PC-3 (cell line): ENCODE results near the gene ARID5B. TPM values are rescaled to one million over a fixed set of nuclear protein-coding genes. Genes with fewer than 3 reads are reported as not detected.

Experiments
- ATAC-seq: fragments of 200-7000 bp; cut with Tn5 transposase; 2 replicates; pipeline ENCODE4 v1.9.1; 2020; ENCODE audit warnings: mild to moderate bottlenecking, moderate library complexity
- BruUV-seq: library from RNA; stranded (reverse); fragments of 400-500 nt; replicated peaks from 2 replicates; lab custom pipeline; 2021; lab: Mats Ljungman, UMichigan
- CTCF ChIA-PET: fragments of 300-600 bp; sonication (Branson Sonifier 250); formaldehyde crosslinking; loops from one replicate; lab custom pipeline; 2022; ENCODE audit warnings: antibody characterized with exemption; lab: Charles Lee
- POLR2A ChIA-PET: fragments of 300-600 bp; sonication (Branson Sonifier 250); formaldehyde crosslinking; loops from one replicate; lab custom pipeline; 2022; ENCODE audit warnings: antibody characterized with exemption; ENCODE audit not compliant: unreplicated experiment; lab: Charles Lee
- DNase-seq: peaks from one replicate; pipeline ENCODE4 v3.0.0-alpha.2; 2015
- H2AFZ ChIP-seq: fragments of 300-600 bp; sonication (generic); 2 replicates; pipeline ENCODE4 v1.6.0; 2016; ENCODE audit warnings: antibody characterized with exemption, low read length
- H3F3A ChIP-seq: fragments of 300-600 bp; sonication (generic); one replicate; pipeline ENCODE4 v1.6.0; 2017; ENCODE audit warnings: antibody characterized with exemption, low read length, control low read depth, mild to moderate bottlenecking; ENCODE audit not compliant: unreplicated experiment
- H3K27ac ChIP-seq: fragments of 300-600 bp; sonication (generic); 2 replicates; pipeline ENCODE4 v1.5.1; 2016; ENCODE audit warnings: mild to moderate bottlenecking, low read length
- H3K27me3 ChIP-seq: fragments of 300-600 bp; sonication (generic); 2 replicates; pipeline ENCODE4 v1.6.1; 2016; ENCODE audit warnings: low read length, mixed read lengths
- H3K36me3 ChIP-seq: fragments of 300-600 bp; sonication (generic); 2 replicates; pipeline ENCODE4 v1.6.1; 2016; ENCODE audit warnings: low read depth, mixed run types, low read length, mixed read lengths
- H3K4me1 ChIP-seq: fragments of 300-600 bp; sonication (generic); 2 replicates; pipeline ENCODE4 v1.5.1; 2016; ENCODE audit warnings: low read length; ENCODE audit not compliant: insufficient read depth
- H3K4me2 ChIP-seq: fragments of 300-600 bp; sonication (generic); 2 replicates; pipeline ENCODE4 v1.6.0; 2016; ENCODE audit warnings: low read length
- H3K4me3 ChIP-seq: fragments of 300-600 bp; sonication (generic); 2 replicates; pipeline ENCODE4 v1.5.1; 2016; ENCODE audit warnings: mild to moderate bottlenecking, low read length, mixed read lengths
- H3K79me2 ChIP-seq: fragments of 300-600 bp; sonication (generic); 2 replicates; pipeline ENCODE4 v1.6.1; 2017; ENCODE audit warnings: low read length, mixed read lengths
- H3K9ac ChIP-seq: fragments of 300-600 bp; sonication (generic); 2 replicates; pipeline ENCODE4 v1.6.0; 2016; ENCODE audit warnings: mild to moderate bottlenecking, low read length
- H3K9me2 ChIP-seq: fragments of 300-600 bp; sonication (generic); replicated peaks from 2 replicates; pipeline ENCODE4 v1.6.1; 2016; ENCODE audit warnings: mixed run types, low read length, mixed read lengths
- H3K9me3 ChIP-seq: fragments of 300-600 bp; sonication (generic); 2 replicates; pipeline ENCODE4 v1.6.1; 2016; ENCODE audit warnings: low read length, mixed read lengths
- H4K20me1 ChIP-seq: fragments of 300-600 bp; sonication (generic); 2 replicates; pipeline ENCODE4 v1.6.1; 2016; ENCODE audit warnings: low read length, mixed read lengths
- EZH2 ChIP-seq: fragments of 300-600 bp; sonication (generic); IDR thresholded peaks from one replicate; pipeline ENCODE4 v1.6.1; 2017; ENCODE audit warnings: antibody characterized with exemption, mild to moderate bottlenecking, low read length; ENCODE audit not compliant: unreplicated experiment
- EZH2phosphoT487 ChIP-seq: fragments of 300-600 bp; sonication (generic); IDR thresholded peaks from 2 replicates; pipeline ENCODE4 v1.6.1; 2018; ENCODE audit warnings: mild to moderate bottlenecking, antibody characterized with exemption, low read length, borderline replicate concordance
- intact Hi-C: fragments of 100-400 bp; cut with micrococcal nuclease; formaldehyde crosslinking; loops from 2 replicates; pipeline ENCODE4 v1.9.0; 2023
- total RNA-seq: library from RNA; depleted of rRNA; stranded (reverse); fragments of >200 nt; gene quantifications from 2 replicates; pipeline ENCODE4 v1.2.3, GENCODE V29; 2014
- TF ChIP-seq, protein P1 (sequence below): fragments of 300-600 bp; sonication (generic); conservative IDR thresholded peaks from 2 replicates; pipeline ENCODE4 v1.5.1; 2017; ENCODE audit warnings: antibody characterized with exemption, low read depth, mild to moderate bottlenecking, low read length

The ARID5B gene
- total RNA-seq, 1 experiment from 2014 or later, result 26.4 TPM

DNA sequence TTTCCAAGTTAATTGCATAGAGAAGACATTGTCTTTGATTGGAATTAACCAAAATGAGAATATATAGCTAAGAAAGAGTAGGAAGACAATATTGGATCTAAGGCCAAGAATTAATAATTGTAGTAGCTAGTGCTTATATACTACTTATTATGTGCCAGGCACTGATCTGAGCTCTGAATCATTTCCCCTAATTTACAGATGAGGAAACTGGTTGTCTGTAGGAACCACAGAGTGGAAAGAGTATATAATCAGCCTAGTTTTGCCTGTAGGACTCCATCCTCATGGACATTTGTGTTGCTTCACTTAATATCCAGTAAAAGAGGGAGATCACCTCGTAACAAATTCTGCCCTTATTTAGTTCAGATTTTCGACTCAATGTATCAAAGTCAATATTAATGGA lies 127.9 kb downstream of the ARID5B start:
- no peaks in the 10 kb centered on the region for H3K9me3 ChIP-seq
- no peaks in the 10 kb centered on the region for H3K9me2 ChIP-seq
- no peaks in the 10 kb centered on the region for H4K20me1 ChIP-seq
- TF ChIP-seq EZH2phosphoT487 (no peak), EZH2 (no peak)
- TF ChIP-seq, protein P1, sequence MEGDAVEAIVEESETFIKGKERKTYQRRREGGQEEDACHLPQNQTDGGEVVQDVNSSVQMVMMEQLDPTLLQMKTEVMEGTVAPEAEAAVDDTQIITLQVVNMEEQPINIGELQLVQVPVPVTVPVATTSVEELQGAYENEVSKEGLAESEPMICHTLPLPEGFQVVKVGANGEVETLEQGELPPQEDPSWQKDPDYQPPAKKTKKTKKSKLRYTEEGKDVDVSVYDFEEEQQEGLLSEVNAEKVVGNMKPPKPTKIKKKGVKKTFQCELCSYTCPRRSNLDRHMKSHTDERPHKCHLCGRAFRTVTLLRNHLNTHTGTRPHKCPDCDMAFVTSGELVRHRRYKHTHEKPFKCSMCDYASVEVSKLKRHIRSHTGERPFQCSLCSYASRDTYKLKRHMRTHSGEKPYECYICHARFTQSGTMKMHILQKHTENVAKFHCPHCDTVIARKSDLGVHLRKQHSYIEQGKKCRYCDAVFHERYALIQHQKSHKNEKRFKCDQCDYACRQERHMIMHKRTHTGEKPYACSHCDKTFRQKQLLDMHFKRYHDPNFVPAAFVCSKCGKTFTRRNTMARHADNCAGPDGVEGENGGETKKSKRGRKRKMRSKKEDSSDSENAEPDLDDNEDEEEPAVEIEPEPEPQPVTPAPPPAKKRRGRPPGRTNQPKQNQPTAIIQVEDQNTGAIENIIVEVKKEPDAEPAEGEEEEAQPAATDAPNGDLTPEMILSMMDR, result no peak
- POLR2A ChIA-PET, result no interaction called here
- intact Hi-C loops, result loop anchor here (10.0 kb wide), 1 partner anchor 555 kb away; no protein-coding TSS in a partner anchor
- CTCF ChIA-PET, result interaction anchor here (0.6 kb wide), 1 partner anchor 16 kb away, joined by 3 read pairs; no protein-coding TSS in a partner anchor
- no peaks in the 10 kb centered on the region for H3K36me3 ChIP-seq
- peaks cover 4% of the 10 kb centered on the region; the same call in 1 of the 2 replicates for H3K79me2 ChIP-seq
- peak overlapping the region; percentile 86 for H3K27ac ChIP-seq
- H3F3A ChIP-seq, result peaks cover 19% of the 10 kb centered on the region
- no TSS peak for BruUV-seq
- DNase-seq (peak; percentile 67), ATAC-seq (no peak)
- peak overlapping the region; percentile 65 for H3K4me2 ChIP-seq
- H2AFZ ChIP-seq, result no peak overlapping the region
- H3K4me1 ChIP-seq, result peaks cover 65% of the 10 kb centered on the region
- H3K4me3 ChIP-seq, result no peak overlapping the region
- no peaks in the 10 kb centered on the region for H3K27me3 ChIP-seq
- no peak overlapping the region; the same call in 1 of the 2 replicates for H3K9ac ChIP-seq

DNA sequence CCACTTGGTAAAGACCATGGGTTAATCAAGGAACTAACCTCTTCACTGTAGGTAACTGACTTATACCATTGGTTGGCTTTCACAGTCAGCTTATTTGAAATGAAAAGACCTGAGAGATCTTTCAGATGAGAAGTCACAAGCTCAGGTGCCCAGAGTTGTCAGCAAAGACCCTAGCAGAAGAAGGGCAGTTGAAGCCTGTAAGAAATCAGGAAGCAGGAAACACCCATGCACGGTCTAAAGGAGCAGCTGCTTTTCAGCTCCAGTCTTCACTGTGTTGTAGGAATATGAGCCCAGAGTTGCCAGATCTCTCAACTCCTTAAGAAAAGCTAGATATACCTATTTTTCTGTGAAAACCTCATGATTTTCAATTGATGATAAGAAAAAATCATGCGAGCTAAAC lies 130.0 kb downstream of the ARID5B start:
- CTCF ChIA-PET, result no interaction called here
- Histone ChIP-seq H3K36me3 (no peaks in the 10 kb centered on the region), H3K79me2 (no peaks in the 10 kb centered on the region)

DNA sequence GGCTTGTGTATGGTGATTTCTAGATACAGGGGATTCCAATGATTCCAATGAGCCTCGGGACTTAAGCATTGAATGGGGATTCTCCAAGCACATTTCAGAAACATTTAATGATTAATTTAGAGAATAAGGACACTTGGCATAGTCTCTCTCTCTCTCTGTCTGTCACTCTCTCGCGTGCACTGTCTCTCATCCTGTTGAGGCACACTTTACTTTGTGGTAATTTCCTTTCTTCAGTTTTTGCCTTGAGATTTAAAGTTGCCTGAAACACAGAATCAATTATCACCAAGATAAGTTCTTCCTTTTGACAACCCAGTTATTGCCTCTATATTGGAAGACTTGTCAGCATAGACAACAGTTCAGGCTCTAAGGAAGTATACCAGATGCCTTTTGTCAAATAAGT lies 131.6 kb downstream of the ARID5B start:
- no peak overlapping the region for H2AFZ ChIP-seq
- H3K79me2 ChIP-seq, result no peaks in the 10 kb centered on the region
- H3K4me1 ChIP-seq, result peaks cover 49% of the 10 kb centered on the region
- H3K4me3 ChIP-seq, result no peak overlapping the region
- ATAC-seq, result no peak
- ChIA-PET CTCF (no interaction called here), POLR2A (no interaction called here)
- no peaks in the 10 kb centered on the region for H3K9me2 ChIP-seq
- no peaks in the 10 kb centered on the region for H3K36me3 ChIP-seq
- no peaks in the 10 kb centered on the region for H3K27me3 ChIP-seq
- intact Hi-C loops, result no loop called here
- H3K4me2 ChIP-seq, result no peak overlapping the region
- peaks cover 20% of the 10 kb centered on the region for H3F3A ChIP-seq
- H3K27ac ChIP-seq, result no peak overlapping the region
- TF ChIP-seq EZH2, result no peak
- TF ChIP-seq EZH2phosphoT487, result no peak
- TF ChIP-seq, protein P1, result no peak
- DNase-seq, result no peak
- no peak overlapping the region for H3K9ac ChIP-seq
- no peaks in the 10 kb centered on the region for H4K20me1 ChIP-seq
- no peaks in the 10 kb centered on the region for H3K9me3 ChIP-seq
- no TSS peak for BruUV-seq

More for the DNA sequence above, 130.0 kb downstream of the ARID5B start:
- BruUV-seq, result no TSS peak
- DNase-seq (no peak), ATAC-seq (no peak)
- H3K4me1 ChIP-seq, result peaks cover 49% of the 10 kb centered on the region
- no peaks in the 10 kb centered on the region for H4K20me1 ChIP-seq
- H3K27ac ChIP-seq, result no peak overlapping the region
- H3K4me3 ChIP-seq, result no peak overlapping the region
- POLR2A ChIA-PET, result interaction anchor here (0.6 kb wide), 1 partner anchor 46 kb away, joined by 3 read pairs; no protein-coding TSS in a partner anchor
- no peaks in the 10 kb centered on the region for H3K9me2 ChIP-seq
- peaks cover 15% of the 10 kb centered on the region for H3F3A ChIP-seq
- no peak overlapping the region for H3K9ac ChIP-seq
- no peak overlapping the region for H3K4me2 ChIP-seq
- H3K9me3 ChIP-seq, result no peaks in the 10 kb centered on the region
- intact Hi-C loops, result no loop called here
- no peak overlapping the region for H2AFZ ChIP-seq
- no peak for TF ChIP-seq EZH2phosphoT487
- TF ChIP-seq, protein P1, result no peak
- H3K27me3 ChIP-seq, result no peaks in the 10 kb centered on the region
